SK-N-SH (cell line): Measurements from ENCODE around the gene NOP58. TPM values are rescaled to one million over a fixed set of nuclear protein-coding genes. Genes with fewer than 3 reads are reported as not detected.

Experiments used
- CTCF ChIA-PET: fragments of 300-600, 350-600 bp; formaldehyde crosslinking; extraction: SDS; loops from one replicate; lab custom pipeline; 2021; lab: Yijun Ruan, JAX
- POLR2A ChIA-PET: fragments of 350-600 bp; sonication (Branson Sonifier 250); formaldehyde crosslinking; extraction: SDS; loops from one replicate; lab custom pipeline; 2020; ENCODE audit warnings: antibody characterized with exemption, inconsistent platforms; lab: Yijun Ruan, JAX
- DNase-seq: peaks from one replicate; pipeline ENCODE4 v3.0.0; 2012
- H2AFZ ChIP-seq: fragments of 200-600 bp; sonication (generic); 2 replicates; pipeline ENCODE4 v1.8.1; 2016; ENCODE audit warnings: antibody characterized with exemption, mild to moderate bottlenecking, low read depth
- H3F3A ChIP-seq: fragments of 200-600 bp; sonication (generic); replicated peaks from 2 replicates; pipeline ENCODE3; 2016; ENCODE audit warnings: antibody characterized with exemption, mild to moderate bottlenecking; ENCODE audit not compliant: insufficient read depth
- H3K27ac ChIP-seq, 2 experiments: fragments of 200-500 bp in 1 of 2; fragments of 200-600 bp in 1 of 2; sonication (Bioruptor generic) in 1 of 2; sonication (generic), shearing (Covaris generic) in 1 of 2; 2 replicates each; pipeline versions ENCODE4 v1.5.1 to v1.6.1; 2014 to 2016; ENCODE audit warnings: low read depth in 2 of 2, inconsistent platforms in 1 of 2, low read length in 1 of 2, mild to moderate bottlenecking in 1 of 2, mixed read lengths in 1 of 2
- H3K27me3 ChIP-seq: fragments of 200-600 bp; sonication (generic), shearing (Covaris generic); 2 replicates; pipeline ENCODE4 v1.6.1; 2016; ENCODE audit warnings: mixed run types; ENCODE audit not compliant: insufficient read depth
- H3K36me3 ChIP-seq, 2 experiments: fragments of 200-500 bp in 1 of 2; fragments of 200-600 bp in 1 of 2; sonication (Bioruptor generic) in 1 of 2; sonication (generic) in 1 of 2; replicated peaks in 1 of 2; 2 replicates each; pipeline versions ENCODE3 to v1.5.1; 2014 to 2016; ENCODE audit warnings: low read length in 1 of 2, mild to moderate bottlenecking in 1 of 2; ENCODE audit not compliant: insufficient read depth in 2 of 2, control insufficient read depth in 1 of 2
- H3K4me1 ChIP-seq, 2 experiments: fragments of 200-500 bp in 1 of 2; fragments of 200-600 bp in 1 of 2; sonication (Bioruptor generic) in 1 of 2; sonication (generic), shearing (Covaris generic) in 1 of 2; 2 replicates each; pipeline versions ENCODE4 v1.5.1 to v1.6.1; 2014 to 2016; ENCODE audit warnings: low read depth in 1 of 2, low read length in 1 of 2, mixed run types in 1 of 2; ENCODE audit not compliant: insufficient read depth in 2 of 2, control insufficient read depth in 1 of 2
- H3K4me2 ChIP-seq: fragments of 200-600 bp; sonication (generic), shearing (Covaris generic); 2 replicates; pipeline ENCODE4 v1.6.1; 2017; ENCODE audit warnings: mixed run types
- H3K4me3 ChIP-seq, 2 experiments: fragments of 200-500 bp in 1 of 2; fragments of 200-600 bp in 1 of 2; sonication (Bioruptor generic) in 1 of 2; sonication (generic), shearing (Covaris generic) in 1 of 2; 2 replicates each; pipeline versions ENCODE4 v1.5.1 to v1.8.1; 2014 to 2016; ENCODE audit warnings: low read depth in 2 of 2, inconsistent platforms in 1 of 2, low read length in 1 of 2, mild to moderate bottlenecking in 1 of 2, mixed read lengths in 1 of 2, moderate library complexity in 1 of 2
- H3K79me2 ChIP-seq: fragments of 200-600 bp; sonication (generic); 2 replicates; pipeline ENCODE4 v1.8.1; 2017; ENCODE audit warnings: mild to moderate bottlenecking; ENCODE audit not compliant: insufficient read depth
- H3K9ac ChIP-seq: fragments of 200-600 bp; sonication (generic); 2 replicates; pipeline ENCODE4 v1.6.1; 2017; ENCODE audit warnings: mixed run types
- H3K9me2 ChIP-seq: fragments of 200-600 bp; sonication (generic); 2 replicates; pipeline ENCODE4 v1.6.1; 2017; ENCODE audit warnings: mixed run types
- H3K9me3 ChIP-seq: fragments of 200-600 bp; sonication (generic); 2 replicates; pipeline ENCODE4 v1.6.1; 2017; ENCODE audit warnings: mixed run types, mild to moderate bottlenecking, moderate library complexity
- H4K20me1 ChIP-seq: fragments of 200-600 bp; sonication (generic); 2 replicates; pipeline ENCODE4 v1.6.1; 2017; ENCODE audit warnings: mild to moderate bottlenecking, mixed run types; ENCODE audit not compliant: insufficient read depth
- SIN3A ChIP-seq: IDR thresholded peaks from 2 replicates; pipeline ENCODE4 v1.6.1; 2012; ENCODE audit warnings: low read depth, mild to moderate bottlenecking, low read length, moderate library complexity, borderline replicate concordance
- WGBS: methylation state at CpG from one replicate; pipeline ENCODE4 v1.1.6; 2017; ENCODE audit warnings: low lambda C conversion rate; 5-methylcytosine and 5-hydroxymethylcytosine counted together
- polyA plus RNA-seq, 3 experiments: library from polyadenylated mRNA; depleted of rRNA; stranded (reverse); fragments of >200 nt; gene quantifications; 2 replicates each; pipeline ENCODE4 v1.2.3, GENCODE V29; 2012
- small RNA-seq, 7 experiments: library from RNA; depleted of rRNA; stranded (forward); fragments of <200 nt; gene quantifications; one replicate each; pipeline ENCODE3, GENCODE V24; 2012

The NOP58 gene
- polyA plus RNA-seq, 1 of the 3 experiments (the other 2 are of a cell fraction): 37.4 TPM

GRCh38 chr2:202346180-202346579, 80.6 kb downstream of the NOP58 start:
- DNase-seq: no peak
- no peaks in the 10 kb centered on the region for H3F3A ChIP-seq
- ChIA-PET POLR2A (no interaction called here), CTCF (interaction anchor here (0.6 kb wide), 1 partner anchor 20 kb away, joined by 3 read pairs; no protein-coding TSS in a partner anchor)
- H3K27me3 ChIP-seq: no peaks in the 10 kb centered on the region
- WGBS: 94% methylated on average over 7 of the region's 7 CpGs
- H3K4me2 ChIP-seq: no peak overlapping the region
- no peaks in the 10 kb centered on the region for H3K79me2 ChIP-seq
- H3K9me3 ChIP-seq: no peaks in the 10 kb centered on the region
- no peak overlapping the region for H3K9ac ChIP-seq
- H3K9me2 ChIP-seq: no peaks in the 10 kb centered on the region
- H3K36me3 ChIP-seq: no peaks in the 10 kb centered on the region
- H3K4me3 ChIP-seq: no peak overlapping the region
- no peak for TF ChIP-seq SIN3A
- H4K20me1 ChIP-seq: no peaks in the 10 kb centered on the region
- no peak overlapping the region for H3K27ac ChIP-seq
- H3K4me1 ChIP-seq: no peaks in the 10 kb centered on the region
- H2AFZ ChIP-seq: no peak overlapping the region

Small RNA genes within 50 kb of the gene (small RNA-seq; reads per million reads assigned to genes)
- 0 reads per million in 7 experiments for gene AC079354.2
- 0 reads per million in 7 experiments for gene RF00575
- gene RN7SL753P: 0 reads per million in 7 experiments
- gene SNORD11: 5.4 to 28.6 (median 9.1) reads per million in 7 experiments
- gene SNORD11B: 0 to 7.3 (median 0.64) reads per million in 7 experiments
- 2.5 to 376 (median 14.2) reads per million in 7 experiments for gene SNORD70

Other genes starting within 250 kb of the NOP58 start
- 16.1 and 19.7 TPM in 2 replicates for gene FZD7, start 231.9 kb upstream of the NOP58 start, polyA plus RNA-seq (2012; rRNA removed)
- gene KIAA2012, start 192.5 kb upstream of the NOP58 start, polyA plus RNA-seq (2012; rRNA removed): 0.07 and 0.11 TPM in 2 replicates
- gene SUMO1, start 27.2 kb upstream of the NOP58 start, polyA plus RNA-seq (2012; rRNA removed): 42.8 and 45.4 TPM in 2 replicates
- gene BMPR2, start 110.6 kb downstream of the NOP58 start, polyA plus RNA-seq (2012; rRNA removed): 10.2 and 14.0 TPM in 2 replicates